ENCODE measurements around the gene RTN4IP1. TPM values are rescaled to one million over a fixed set of nuclear protein-coding genes. Genes with fewer than 3 reads are reported as not detected.

The RTN4IP1 gene
- polyA plus RNA-seq, 1 of the 3 experiments (the other 2 are of a cell fraction), result 4.3 TPM

- Histone ChIP-seq H3K9me2 (no peaks in the 10 kb centered on the region), H3K4me3 (ENCODE audit: low read depth in 2 of 2, low read length in 1 of 2) (no peak overlapping the region), H3K9ac (no peak overlapping the region), H3K79me2 (ENCODE audit: insufficient read depth) (peaks cover 4% of the 10 kb centered on the region; the same call in 1 of the 2 replicates), H3K27ac (ENCODE audit: low read depth in 2 of 2, low read length in 1 of 2) (peak overlapping the region in 1 of 2 experiments; percentile 93; a peak in 2 of 4 replicates), H3F3A (replicated peaks; ENCODE audit: insufficient read depth) (peaks cover 33% of the 10 kb centered on the region), H3K27me3 (ENCODE audit: insufficient read depth) (no peaks in the 10 kb centered on the region), H4K20me1 (ENCODE audit: insufficient read depth) (no peaks in the 10 kb centered on the region), H3K9me3 (no peaks in the 10 kb centered on the region), H3K36me3 (replicated peaks in 1 of 2; ENCODE audit: control insufficient read depth in 1 of 2, insufficient read depth in 2 of 2, low read length in 1 of 2) (peaks cover 5 to 30% of the 10 kb centered on the region in 2 experiments), H3K4me1 (ENCODE audit: control insufficient read depth in 1 of 2, insufficient read depth in 2 of 2, low read depth in 1 of 2, low read length in 1 of 2) (peaks cover 0 to 25% of the 10 kb centered on the region in 2 experiments), H3K4me2 (no peak overlapping the region), H2AFZ (ENCODE audit: low read depth) (no peak overlapping the region)
- WGBS (ENCODE audit: low lambda C conversion rate), result 56% methylated on average over 2 of the region's 2 CpGs
- no peak for DNase-seq
- no peak for TF ChIP-seq SIN3A (IDR thresholded peaks at IDR 0.05; ENCODE audit: borderline replicate concordance, low read depth, low read length)
- no peak for TF ChIP-seq MAX (IDR thresholded peaks at IDR 0.05; ENCODE audit: low read depth)
- TF ChIP-seq MEF2A (IDR thresholded peaks at IDR 0.05; ENCODE audit: borderline replicate concordance, low read depth), result no peak
- no peak for TF ChIP-seq TCF12 (IDR thresholded peaks at IDR 0.05)
- no peak for TF ChIP-seq ZBTB33 (IDR thresholded peaks at IDR 0.05; ENCODE audit: borderline replicate concordance, low read depth)
- TF ChIP-seq CTCF (IDR thresholded peaks at IDR 0.05), result no peak
- no peak for TF ChIP-seq GATA2 (CRISPR knock-in tag; IDR thresholded peaks at IDR 0.05)
- TF ChIP-seq MXI1 (IDR thresholded peaks at IDR 0.05; ENCODE audit: low read depth, low read length), result no peak
- TF ChIP-seq GABPA (IDR thresholded peaks at IDR 0.05; ENCODE audit: low read depth), result no peak
- no peak for TF ChIP-seq NRF1 (IDR thresholded peaks at IDR 0.05; ENCODE audit: low read depth, low read length)
- TF ChIP-seq NFIC (IDR thresholded peaks at IDR 0.05; ENCODE audit: borderline replicate concordance), result no peak
- no peak for TF ChIP-seq YY1 (IDR thresholded peaks at IDR 0.05; ENCODE audit: low read depth)
- no peak for TF ChIP-seq REST (IDR thresholded peaks at IDR 0.05; ENCODE audit: low read depth, low read length)
- TF ChIP-seq SMC3 (IDR thresholded peaks at IDR 0.05; ENCODE audit: low read depth, low read length), result no peak
- TF ChIP-seq FOSL2 (IDR thresholded peaks at IDR 0.05; ENCODE audit: borderline replicate concordance, low read depth), result no peak
- TF ChIP-seq RCOR1 (IDR thresholded peaks at IDR 0.05; ENCODE audit: low read length), result no peak
- TF ChIP-seq USF1 (IDR thresholded peaks at IDR 0.05; ENCODE audit: borderline replicate concordance, low read depth), result no peak
- TF ChIP-seq TAF1 (IDR thresholded peaks at IDR 0.05; ENCODE audit: borderline replicate concordance, low read depth, low read length), result no peak
- CTCF ChIA-PET, result no interaction called here
- POLR2A ChIA-PET, result no interaction called here
Observed at GRCh38 chr6:106535012-106535411, 94.3 kb downstream of the RTN4IP1 start.

Measured in SK-N-SH (cell line).